KMS-11 (cell line): Measurements from ENCODE around the gene ZMPSTE24.

Experiments used
- H2AFZ ChIP-seq: fragments of 200-600 bp; sonication (generic); 2 replicates; pipeline ENCODE4 v1.6.1; 2016; ENCODE audit warnings: antibody characterized with exemption, mixed run types, low read depth
- H3K27ac ChIP-seq: fragments of 200-600 bp; sonication (generic); 2 replicates; pipeline ENCODE4 v1.6.1; 2016; ENCODE audit warnings: mild to moderate bottlenecking, mixed run types
- H3K27me3 ChIP-seq: fragments of 200-600 bp; sonication (generic); 2 replicates; pipeline ENCODE4 v1.6.1; 2017; ENCODE audit warnings: mild to moderate bottlenecking, low read depth, mixed run types, moderate library complexity; ENCODE audit not compliant: insufficient read depth
- H3K36me3 ChIP-seq: fragments of 200-600 bp; sonication (generic); 2 replicates; pipeline ENCODE4 v1.6.1; 2017; ENCODE audit warnings: mild to moderate bottlenecking, mixed run types; ENCODE audit not compliant: insufficient read depth
- H3K4me1 ChIP-seq: fragments of 200-600 bp; sonication (generic); 2 replicates; pipeline ENCODE4 v1.6.1; 2016; ENCODE audit warnings: mild to moderate bottlenecking, low read depth, mixed run types; ENCODE audit not compliant: poor library complexity, severe bottlenecking
- H3K4me2 ChIP-seq: fragments of 200-600 bp; sonication (generic); 2 replicates; pipeline ENCODE4 v1.7.0; 2016; ENCODE audit warnings: mild to moderate bottlenecking, mixed run types
- H3K4me3 ChIP-seq: fragments of 200-600 bp; sonication (generic); IDR thresholded peaks from 2 replicates; pipeline ENCODE4 v1.6.1; 2017; ENCODE audit warnings: low read depth, low read length, mixed read lengths; ENCODE audit not compliant: insufficient read depth
- H3K79me2 ChIP-seq: fragments of 200-600 bp; sonication (generic); 2 replicates; pipeline ENCODE4 v1.6.1; 2016; ENCODE audit warnings: low read depth, mixed run types; ENCODE audit not compliant: insufficient read depth
- H3K9ac ChIP-seq: fragments of 200-600 bp; sonication (generic); 2 replicates; pipeline ENCODE4 v1.6.1; 2016; ENCODE audit warnings: mild to moderate bottlenecking, mixed run types
- H4K20me1 ChIP-seq: fragments of 200-600 bp; sonication (generic); 2 replicates; pipeline ENCODE4 v1.6.1; 2016; ENCODE audit warnings: mild to moderate bottlenecking, mixed run types; ENCODE audit not compliant: insufficient read depth
- CTCF ChIP-seq: fragments of 200-600 bp; sonication (generic); conservative IDR thresholded peaks from 2 replicates; pipeline ENCODE4 v1.6.1; 2017; ENCODE audit warnings: low read depth, mild to moderate bottlenecking, antibody characterized with exemption, low read length, moderate library complexity, mixed read lengths

Gene ZMPSTE24

GRCh38 chr1:40265919-40266318, 7.9 kb downstream of the ZMPSTE24 start:
- H3K79me2 ChIP-seq, result peaks cover 38% of the 10 kb centered on the region; the same call in 1 of the 2 replicates
- no peak for TF ChIP-seq CTCF
- H3K27ac ChIP-seq, result no peak overlapping the region
- H3K4me2 ChIP-seq, result no peak overlapping the region
- H4K20me1 ChIP-seq, result no peaks in the 10 kb centered on the region
- no peak overlapping the region for H2AFZ ChIP-seq
- H3K27me3 ChIP-seq, result no peaks in the 10 kb centered on the region; the same call in 1 of the 2 replicates
- H3K9ac ChIP-seq, result no peak overlapping the region
- H3K4me3 ChIP-seq, result no peak overlapping the region
- peaks cover 34% of the 10 kb centered on the region for H3K4me1 ChIP-seq
- H3K36me3 ChIP-seq, result peaks cover 10% of the 10 kb centered on the region; the same call in 1 of the 2 replicates

GRCh38 chr1:40266786-40267535, 8.9 kb downstream of the ZMPSTE24 start:
- no peaks in the 10 kb centered on the region for H4K20me1 ChIP-seq
- no peak for TF ChIP-seq CTCF
- H3K79me2 ChIP-seq, result peaks cover 28% of the 10 kb centered on the region; the same call in 1 of the 2 replicates
- no peaks in the 10 kb centered on the region for H3K27me3 ChIP-seq
- no peak overlapping the region for H3K9ac ChIP-seq
- H2AFZ ChIP-seq, result no peak overlapping the region
- H3K4me2 ChIP-seq, result no peak overlapping the region
- H3K4me3 ChIP-seq, result no peak overlapping the region
- H3K27ac ChIP-seq, result no peak overlapping the region
- H3K36me3 ChIP-seq, result peaks cover 12% of the 10 kb centered on the region; the same call in 1 of the 2 replicates
- peaks cover 24% of the 10 kb centered on the region for H3K4me1 ChIP-seq

- Histone ChIP-seq H4K20me1 (no peaks in the 10 kb centered on the region), H3K9ac (no peak overlapping the region), H3K4me1 (peaks cover 16% of the 10 kb centered on the region), H2AFZ (no peak overlapping the region), H3K4me2 (no peak overlapping the region), H3K36me3 (0 out of 2 replicates have a peak, but pooled peaks cover 11% of the 10 kb centered on the region), H3K4me3 (no peak overlapping the region), H3K79me2 (peaks cover 22% of the 10 kb centered on the region; the same call in 1 of the 2 replicates), H3K27ac (no peak overlapping the region), H3K27me3 (no peaks in the 10 kb centered on the region)
- no peak for TF ChIP-seq CTCF
Measured at GRCh38 chr1:40267767-40268187, 9.7 kb downstream of the ZMPSTE24 start.

- Histone ChIP-seq H2AFZ (no peak overlapping the region), H3K4me3 (no peak overlapping the region), H3K36me3 (0 out of 2 replicates have a peak, but pooled peaks cover 11% of the 10 kb centered on the region), H3K9ac (no peak overlapping the region), H3K4me1 (peaks cover 11% of the 10 kb centered on the region), H3K79me2 (peaks cover 17% of the 10 kb centered on the region; the same call in 1 of the 2 replicates), H3K27ac (no peak overlapping the region), H4K20me1 (no peaks in the 10 kb centered on the region), H3K4me2 (no peak overlapping the region), H3K27me3 (no peaks in the 10 kb centered on the region)
- no peak for TF ChIP-seq CTCF
Measured at GRCh38 chr1:40268211-40268610, 10.2 kb downstream of the ZMPSTE24 start.
